Endothelial cell of umbilical vein (primary cell): ENCODE measurements around the gene TEX264.

Experiments
- CTCF ChIP-seq, 2 donors: IDR thresholded peaks; 1 replicate in 1 of 2; 2 replicates in 1 of 2; pipeline ENCODE4 v1.5.1; 2011; ENCODE audit warnings: low read length in 2 of 2, mild to moderate bottlenecking in 2 of 2, moderate library complexity in 2 of 2, control low read depth in 1 of 2, inconsistent platforms in 1 of 2, low read depth in 1 of 2; ENCODE audit not compliant: insufficient read depth in 1 of 2; ENCODE audit errors: extremely low read depth in 1 of 2
- EZH2 ChIP-seq: IDR thresholded peaks from 2 replicates; pipeline ENCODE4 v1.6.1; 2012; ENCODE audit warnings: borderline replicate concordance, low read depth, mild to moderate bottlenecking, moderate library complexity, low read length, inconsistent platforms; ENCODE audit not compliant: severe bottlenecking
- FOS ChIP-seq: IDR thresholded peaks from 2 replicates; pipeline ENCODE4 v1.6.1; 2011; ENCODE audit warnings: mild to moderate bottlenecking, low read length, moderate library complexity, borderline replicate concordance; ENCODE audit not compliant: insufficient read depth
- GATA2 ChIP-seq: IDR thresholded peaks from 2 replicates; pipeline ENCODE4 v1.7.0; 2011; ENCODE audit warnings: low read depth, mild to moderate bottlenecking, moderate library complexity, mixed read lengths, low read length; ENCODE audit not compliant: insufficient read length, insufficient read depth
- JUN ChIP-seq: IDR thresholded peaks from 2 replicates; pipeline ENCODE4 v1.6.1; 2011; ENCODE audit warnings: borderline replicate concordance, low read depth; ENCODE audit not compliant: insufficient read length, insufficient read depth
- MAX ChIP-seq: IDR thresholded peaks from 2 replicates; pipeline ENCODE4 v1.6.1; 2011; ENCODE audit not compliant: insufficient read depth, insufficient read length
- MYC ChIP-seq: IDR thresholded peaks from one replicate; pipeline ENCODE4 v1.6.1; 2011; ENCODE audit warnings: mild to moderate bottlenecking, low read depth, low read length
- POLR2A ChIP-seq: IDR thresholded peaks from 2 replicates; pipeline ENCODE4 v1.6.1; 2012; ENCODE audit warnings: low read depth, mild to moderate bottlenecking, control low read depth, low read length
- POLR2AphosphoS5 ChIP-seq: IDR thresholded peaks from 2 replicates; pipeline ENCODE4 v1.6.1; 2012; ENCODE audit warnings: low read depth, mild to moderate bottlenecking, control low read depth, low read length, moderate library complexity; ENCODE audit not compliant: insufficient read depth

- TF ChIP-seq CTCF (IDR thresholded peaks at IDR 0.05; ENCODE audit: extremely low read depth in 1 of 2, insufficient read depth in 1 of 2, low read depth in 1 of 2, low read length in 2 of 2): no peak
- no peak for TF ChIP-seq POLR2A
- no peak for TF ChIP-seq FOS
- TF ChIP-seq EZH2: no peak
- no peak for TF ChIP-seq MAX
- no peak for TF ChIP-seq POLR2AphosphoS5
- no peak for TF ChIP-seq GATA2
- TF ChIP-seq MYC: no peak
- no peak for TF ChIP-seq JUN
Measured at GRCh38 chr3:51622868-51623267, 48.2 kb upstream of the TEX264 start.
